Measurements from ENCODE around the gene ABCG2. TPM values are rescaled to one million over a fixed set of nuclear protein-coding genes. Genes with fewer than 3 reads are reported as not detected.

Gene ABCG2
- total and polyA plus RNA-seq, 2 of the 8 experiments (the other 6 are each of a cell fraction or from before 2014, with no cell fraction given), result 2.4 to 4.6 TPM

- TF ChIP-seq PHF8 (conservative IDR thresholded peaks at IDR 0.05; ENCODE audit: low read depth, low read length) (no peak), SRF (IDR thresholded peaks at IDR 0.05; ENCODE audit: low read depth, low read length) (no peak)
These were observed 12.8 kb upstream of the ABCG2 start (continued) for GRCh38 chr4:88171206-88171605.
